SK-N-SH (cell line): ENCODE data around the gene DDRGK1. TPM values are rescaled to one million over a fixed set of nuclear protein-coding genes. Genes with fewer than 3 reads are reported as not detected.

Experiments used
- CTCF ChIA-PET: fragments of 300-600, 350-600 bp; formaldehyde crosslinking; extraction: SDS; loops from one replicate; lab custom pipeline; 2021; lab: Yijun Ruan, JAX
- POLR2A ChIA-PET: fragments of 350-600 bp; sonication (Branson Sonifier 250); formaldehyde crosslinking; extraction: SDS; loops from one replicate; lab custom pipeline; 2020; ENCODE audit warnings: antibody characterized with exemption, inconsistent platforms; lab: Yijun Ruan, JAX
- DNase-seq: peaks from one replicate; pipeline ENCODE4 v3.0.0; 2012
- H2AFZ ChIP-seq: fragments of 200-600 bp; sonication (generic); 2 replicates; pipeline ENCODE4 v1.8.1; 2016; ENCODE audit warnings: antibody characterized with exemption, mild to moderate bottlenecking, low read depth
- H3F3A ChIP-seq: fragments of 200-600 bp; sonication (generic); replicated peaks from 2 replicates; pipeline ENCODE3; 2016; ENCODE audit warnings: antibody characterized with exemption, mild to moderate bottlenecking; ENCODE audit not compliant: insufficient read depth
- H3K27ac ChIP-seq, 2 experiments: fragments of 200-500 bp in 1 of 2; fragments of 200-600 bp in 1 of 2; sonication (Bioruptor generic) in 1 of 2; sonication (generic), shearing (Covaris generic) in 1 of 2; 2 replicates each; pipeline versions ENCODE4 v1.5.1 to v1.6.1; 2014 to 2016; ENCODE audit warnings: low read depth in 2 of 2, inconsistent platforms in 1 of 2, low read length in 1 of 2, mild to moderate bottlenecking in 1 of 2, mixed read lengths in 1 of 2
- H3K27me3 ChIP-seq: fragments of 200-600 bp; sonication (generic), shearing (Covaris generic); 2 replicates; pipeline ENCODE4 v1.6.1; 2016; ENCODE audit warnings: mixed run types; ENCODE audit not compliant: insufficient read depth
- H3K36me3 ChIP-seq, 2 experiments: fragments of 200-500 bp in 1 of 2; fragments of 200-600 bp in 1 of 2; sonication (Bioruptor generic) in 1 of 2; sonication (generic) in 1 of 2; replicated peaks in 1 of 2; 2 replicates each; pipeline versions ENCODE3 to v1.5.1; 2014 to 2016; ENCODE audit warnings: low read length in 1 of 2, mild to moderate bottlenecking in 1 of 2; ENCODE audit not compliant: insufficient read depth in 2 of 2, control insufficient read depth in 1 of 2
- H3K4me1 ChIP-seq, 2 experiments: fragments of 200-500 bp in 1 of 2; fragments of 200-600 bp in 1 of 2; sonication (Bioruptor generic) in 1 of 2; sonication (generic), shearing (Covaris generic) in 1 of 2; 2 replicates each; pipeline versions ENCODE4 v1.5.1 to v1.6.1; 2014 to 2016; ENCODE audit warnings: low read depth in 1 of 2, low read length in 1 of 2, mixed run types in 1 of 2; ENCODE audit not compliant: insufficient read depth in 2 of 2, control insufficient read depth in 1 of 2
- H3K4me2 ChIP-seq: fragments of 200-600 bp; sonication (generic), shearing (Covaris generic); 2 replicates; pipeline ENCODE4 v1.6.1; 2017; ENCODE audit warnings: mixed run types
- H3K4me3 ChIP-seq, 2 experiments: fragments of 200-500 bp in 1 of 2; fragments of 200-600 bp in 1 of 2; sonication (Bioruptor generic) in 1 of 2; sonication (generic), shearing (Covaris generic) in 1 of 2; 2 replicates each; pipeline versions ENCODE4 v1.5.1 to v1.8.1; 2014 to 2016; ENCODE audit warnings: low read depth in 2 of 2, inconsistent platforms in 1 of 2, low read length in 1 of 2, mild to moderate bottlenecking in 1 of 2, mixed read lengths in 1 of 2, moderate library complexity in 1 of 2
- H3K79me2 ChIP-seq: fragments of 200-600 bp; sonication (generic); 2 replicates; pipeline ENCODE4 v1.8.1; 2017; ENCODE audit warnings: mild to moderate bottlenecking; ENCODE audit not compliant: insufficient read depth
- H3K9ac ChIP-seq: fragments of 200-600 bp; sonication (generic); 2 replicates; pipeline ENCODE4 v1.6.1; 2017; ENCODE audit warnings: mixed run types
- H3K9me2 ChIP-seq: fragments of 200-600 bp; sonication (generic); 2 replicates; pipeline ENCODE4 v1.6.1; 2017; ENCODE audit warnings: mixed run types
- H3K9me3 ChIP-seq: fragments of 200-600 bp; sonication (generic); 2 replicates; pipeline ENCODE4 v1.6.1; 2017; ENCODE audit warnings: mixed run types, mild to moderate bottlenecking, moderate library complexity
- H4K20me1 ChIP-seq: fragments of 200-600 bp; sonication (generic); 2 replicates; pipeline ENCODE4 v1.6.1; 2017; ENCODE audit warnings: mild to moderate bottlenecking, mixed run types; ENCODE audit not compliant: insufficient read depth
- ELF1 ChIP-seq: IDR thresholded peaks from 2 replicates; pipeline ENCODE4 v1.4.0; 2012
- EZH2phosphoT487 ChIP-seq: fragments of 200-600 bp; sonication (generic); IDR thresholded peaks from 2 replicates; pipeline ENCODE4 v1.6.1; 2017; ENCODE audit warnings: low read depth, mixed run types, mild to moderate bottlenecking, antibody characterized with exemption, moderate library complexity, borderline replicate concordance
- NRF1 ChIP-seq: IDR thresholded peaks from 2 replicates; pipeline ENCODE4 v1.6.1; 2012; ENCODE audit warnings: low read depth, mild to moderate bottlenecking, low read length
- RFX5 ChIP-seq: IDR thresholded peaks from 2 replicates; pipeline ENCODE4 v1.6.1; 2012; ENCODE audit warnings: mild to moderate bottlenecking, improper control_type of control experiment, low read length
- RXRA ChIP-seq: IDR thresholded peaks from 2 replicates; pipeline ENCODE4 v1.4.0; 2012; ENCODE audit warnings: low read depth, mild to moderate bottlenecking, borderline replicate concordance
- TCF12 ChIP-seq: IDR thresholded peaks from 2 replicates; pipeline ENCODE4 v1.4.0; 2012
- YY1 ChIP-seq: IDR thresholded peaks from 2 replicates; pipeline ENCODE4 v1.4.0; 2012; ENCODE audit warnings: low read depth, mild to moderate bottlenecking
- WGBS: methylation state at CpG from one replicate; pipeline ENCODE4 v1.1.6; 2017; ENCODE audit warnings: low lambda C conversion rate; 5-methylcytosine and 5-hydroxymethylcytosine counted together
- polyA plus RNA-seq, 3 experiments: library from polyadenylated mRNA; depleted of rRNA; stranded (reverse); fragments of >200 nt; gene quantifications; 2 replicates each; pipeline ENCODE4 v1.2.3, GENCODE V29; 2012
- TF ChIP-seq, protein P1 (sequence below): fragments of 150-350 bp; IDR thresholded peaks from 2 replicates; pipeline ENCODE4 v1.6.1; 2017; ENCODE audit warnings: antibody characterized with exemption, low read length, low read depth, borderline replicate concordance
- TF ChIP-seq, protein P2 (sequence below): fragments of 150-350 bp; IDR thresholded peaks from 2 replicates; pipeline ENCODE4 v1.6.1; 2016; ENCODE audit warnings: mild to moderate bottlenecking, low read depth, low read length
- TF ChIP-seq, protein P3 (sequence below): IDR thresholded peaks from 2 replicates; pipeline ENCODE4; 2012
- TF ChIP-seq, protein P4 (sequence below): IDR thresholded peaks from 2 replicates; pipeline ENCODE4 v1.4.0; 2012; ENCODE audit warnings: low read depth, borderline replicate concordance
- TF ChIP-seq, protein P5 (sequence below): IDR thresholded peaks from 2 replicates; pipeline ENCODE4 v1.4.0; 2012; ENCODE audit warnings: low read depth

The DDRGK1 gene
- polyA plus RNA-seq, 1 of the 3 experiments (the other 2 are of a cell fraction) = 70.6 TPM

DNA sequence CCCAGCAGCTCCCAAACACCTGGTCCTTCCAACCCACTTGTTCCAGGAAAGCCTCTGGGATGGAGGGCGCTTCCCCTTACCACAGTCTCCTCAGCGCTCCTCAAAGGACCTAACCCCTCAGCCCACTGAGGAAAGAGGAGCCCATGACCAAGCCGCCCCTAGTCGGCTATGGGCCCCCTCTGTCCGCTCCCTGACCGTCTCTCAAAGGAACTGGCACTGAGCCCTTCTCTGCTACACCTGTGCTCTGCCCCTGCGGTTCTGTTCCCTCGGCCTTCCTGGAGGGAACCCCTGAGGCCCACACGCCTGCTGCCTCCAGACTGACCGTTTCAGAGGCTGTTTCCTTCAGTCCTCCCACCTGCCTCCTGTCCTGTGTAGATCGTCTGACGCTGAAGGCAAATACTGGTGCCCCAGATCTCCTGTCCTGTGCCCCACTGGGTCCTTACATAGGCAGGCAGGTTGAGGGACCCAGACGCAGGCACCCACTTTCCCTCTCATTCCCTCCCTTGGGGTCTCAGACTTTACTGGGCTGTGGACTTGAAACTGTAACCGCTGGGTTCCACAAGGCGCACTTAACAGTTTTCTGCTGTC, 36.4 kb upstream of the DDRGK1 start:
- H3K27me3 ChIP-seq = peaks cover 16% of the 10 kb centered on the region
- H3K4me2 ChIP-seq = no peak overlapping the region
- no peak for DNase-seq
- TF ChIP-seq RFX5 (no peak), ELF1 (no peak), TCF12 (no peak), RXRA (no peak), YY1 (no peak), EZH2phosphoT487 (no peak), NRF1 (no peak)
- TF ChIP-seq, protein P1, sequence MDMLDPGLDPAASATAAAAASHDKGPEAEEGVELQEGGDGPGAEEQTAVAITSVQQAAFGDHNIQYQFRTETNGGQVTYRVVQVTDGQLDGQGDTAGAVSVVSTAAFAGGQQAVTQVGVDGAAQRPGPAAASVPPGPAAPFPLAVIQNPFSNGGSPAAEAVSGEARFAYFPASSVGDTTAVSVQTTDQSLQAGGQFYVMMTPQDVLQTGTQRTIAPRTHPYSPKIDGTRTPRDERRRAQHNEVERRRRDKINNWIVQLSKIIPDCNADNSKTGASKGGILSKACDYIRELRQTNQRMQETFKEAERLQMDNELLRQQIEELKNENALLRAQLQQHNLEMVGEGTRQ = no peak
- TF ChIP-seq, protein P2, sequence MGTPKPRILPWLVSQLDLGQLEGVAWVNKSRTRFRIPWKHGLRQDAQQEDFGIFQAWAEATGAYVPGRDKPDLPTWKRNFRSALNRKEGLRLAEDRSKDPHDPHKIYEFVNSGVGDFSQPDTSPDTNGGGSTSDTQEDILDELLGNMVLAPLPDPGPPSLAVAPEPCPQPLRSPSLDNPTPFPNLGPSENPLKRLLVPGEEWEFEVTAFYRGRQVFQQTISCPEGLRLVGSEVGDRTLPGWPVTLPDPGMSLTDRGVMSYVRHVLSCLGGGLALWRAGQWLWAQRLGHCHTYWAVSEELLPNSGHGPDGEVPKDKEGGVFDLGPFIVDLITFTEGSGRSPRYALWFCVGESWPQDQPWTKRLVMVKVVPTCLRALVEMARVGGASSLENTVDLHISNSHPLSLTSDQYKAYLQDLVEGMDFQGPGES = no peak
- TF ChIP-seq, protein P3, sequence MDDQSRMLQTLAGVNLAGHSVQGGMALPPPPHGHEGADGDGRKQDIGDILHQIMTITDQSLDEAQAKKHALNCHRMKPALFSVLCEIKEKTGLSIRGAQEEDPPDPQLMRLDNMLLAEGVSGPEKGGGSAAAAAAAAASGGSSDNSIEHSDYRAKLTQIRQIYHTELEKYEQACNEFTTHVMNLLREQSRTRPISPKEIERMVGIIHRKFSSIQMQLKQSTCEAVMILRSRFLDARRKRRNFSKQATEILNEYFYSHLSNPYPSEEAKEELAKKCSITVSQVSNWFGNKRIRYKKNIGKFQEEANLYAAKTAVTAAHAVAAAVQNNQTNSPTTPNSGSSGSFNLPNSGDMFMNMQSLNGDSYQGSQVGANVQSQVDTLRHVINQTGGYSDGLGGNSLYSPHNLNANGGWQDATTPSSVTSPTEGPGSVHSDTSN = no peak
- TF ChIP-seq, protein P4, sequence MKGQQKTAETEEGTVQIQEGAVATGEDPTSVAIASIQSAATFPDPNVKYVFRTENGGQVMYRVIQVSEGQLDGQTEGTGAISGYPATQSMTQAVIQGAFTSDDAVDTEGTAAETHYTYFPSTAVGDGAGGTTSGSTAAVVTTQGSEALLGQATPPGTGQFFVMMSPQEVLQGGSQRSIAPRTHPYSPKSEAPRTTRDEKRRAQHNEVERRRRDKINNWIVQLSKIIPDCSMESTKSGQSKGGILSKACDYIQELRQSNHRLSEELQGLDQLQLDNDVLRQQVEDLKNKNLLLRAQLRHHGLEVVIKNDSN = no peak
- TF ChIP-seq, protein P5, sequence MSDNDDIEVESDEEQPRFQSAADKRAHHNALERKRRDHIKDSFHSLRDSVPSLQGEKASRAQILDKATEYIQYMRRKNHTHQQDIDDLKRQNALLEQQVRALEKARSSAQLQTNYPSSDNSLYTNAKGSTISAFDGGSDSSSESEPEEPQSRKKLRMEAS = no peak
- no peak overlapping the region for H3K9ac ChIP-seq
- H4K20me1 ChIP-seq = no peaks in the 10 kb centered on the region
- no peaks in the 10 kb centered on the region for H3F3A ChIP-seq
- no peaks in the 10 kb centered on the region for H3K9me3 ChIP-seq
- H3K79me2 ChIP-seq = no peaks in the 10 kb centered on the region
- ChIA-PET CTCF (interaction anchor here (2.0 kb wide), 1 partner anchor 12 kb away, joined by 4 read pairs; no protein-coding TSS in a partner anchor), POLR2A (no interaction called here)
- no peak overlapping the region for H3K4me3 ChIP-seq
- 90% methylated on average over 13 of the region's 15 CpGs for WGBS
- peaks cover 0 to 2% of the 10 kb centered on the region in 2 experiments; a peak in 1 of 4 replicates for H3K4me1 ChIP-seq
- H3K27ac ChIP-seq = no peak overlapping the region
- no peaks in the 10 kb centered on the region for H3K36me3 ChIP-seq
- H2AFZ ChIP-seq = no peak overlapping the region
- no peaks in the 10 kb centered on the region for H3K9me2 ChIP-seq
